SJSA1 (cell line): ENCODE results near the gene MAPK8IP1. TPM values are rescaled to one million over a fixed set of nuclear protein-coding genes. Genes with fewer than 3 reads are reported as not detected.
A peak's percentile ranks its signal among the peaks of the same experiment; 100 is the strongest.

Experiments
- DNase-seq, 2 experiments: peaks; one replicate each; pipeline ENCODE4 v3.0.0-alpha.2; 2015 to 2020; ENCODE audit warnings: low spot score in 2 of 2, low read depth in 1 of 2
- H3K27ac ChIP-seq: fragments of 250-450 bp; sonication (Bioruptor Pico); 2 replicates; pipeline ENCODE4 v1.5.1; 2020; ENCODE audit warnings: mild to moderate bottlenecking, moderate library complexity
- H3K27me3 ChIP-seq: fragments of 250-450 bp; sonication (Bioruptor Pico); replicated peaks from 2 replicates; pipeline ENCODE4 v1.5.1; 2020; ENCODE audit warnings: mild to moderate bottlenecking, moderate library complexity
- H3K36me3 ChIP-seq: fragments of 250-450 bp; sonication (Bioruptor Pico); 2 replicates; pipeline ENCODE4 v1.5.1; 2020; ENCODE audit warnings: mild to moderate bottlenecking
- H3K4me1 ChIP-seq: fragments of 250-450 bp; sonication (Bioruptor Pico); replicated peaks from 2 replicates; pipeline ENCODE4 v1.6.1; 2021; ENCODE audit warnings: mild to moderate bottlenecking
- H3K4me3 ChIP-seq: fragments of 250-450 bp; sonication (Bioruptor Pico); 2 replicates; pipeline ENCODE4 v1.5.1; 2020; ENCODE audit warnings: mild to moderate bottlenecking
- H3K9me3 ChIP-seq: fragments of 250-450 bp; sonication (Bioruptor Pico); replicated peaks from 2 replicates; pipeline ENCODE4 v1.5.1; 2020; ENCODE audit warnings: mild to moderate bottlenecking
- total RNA-seq: library from RNA; depleted of rRNA; stranded (reverse); fragments of >200 nt; shearing (Covaris generic); gene quantifications from 2 replicates; pipeline ENCODE4 v1.2.3, GENCODE V29; 2014

The MAPK8IP1 gene
- total RNA-seq, 1 experiment from 2014 or later: 4.3 TPM

DNA sequence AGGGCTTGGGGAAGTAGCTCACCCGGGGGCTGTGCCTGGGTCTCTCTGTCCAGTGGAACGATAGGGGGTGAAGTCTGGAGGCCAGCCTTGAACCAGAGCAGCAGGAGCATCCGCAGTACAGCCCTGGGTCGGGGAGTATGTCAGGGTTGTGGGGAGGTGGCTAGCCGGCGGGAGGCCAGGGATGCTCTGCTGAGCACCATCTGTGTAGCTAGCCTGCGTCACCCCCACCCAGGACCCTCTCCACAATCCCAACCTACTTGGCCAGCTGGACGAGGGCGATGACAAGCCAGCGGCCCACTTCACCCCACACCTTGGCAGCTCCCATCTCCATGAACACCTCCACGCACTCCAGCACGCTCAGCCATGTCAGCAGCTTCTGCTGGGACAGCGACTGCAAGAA lies 30.0 kb downstream of the MAPK8IP1 start:
- H3K4me1 ChIP-seq: peaks cover 13% of the 10 kb centered on the region
- no peak overlapping the region for H3K4me3 ChIP-seq
- DNase-seq: no peak
- no peaks in the 10 kb centered on the region for H3K27me3 ChIP-seq
- H3K36me3 ChIP-seq: peaks cover 66% of the 10 kb centered on the region
- no peaks in the 10 kb centered on the region for H3K9me3 ChIP-seq
- H3K27ac ChIP-seq: no peak overlapping the region

DNA sequence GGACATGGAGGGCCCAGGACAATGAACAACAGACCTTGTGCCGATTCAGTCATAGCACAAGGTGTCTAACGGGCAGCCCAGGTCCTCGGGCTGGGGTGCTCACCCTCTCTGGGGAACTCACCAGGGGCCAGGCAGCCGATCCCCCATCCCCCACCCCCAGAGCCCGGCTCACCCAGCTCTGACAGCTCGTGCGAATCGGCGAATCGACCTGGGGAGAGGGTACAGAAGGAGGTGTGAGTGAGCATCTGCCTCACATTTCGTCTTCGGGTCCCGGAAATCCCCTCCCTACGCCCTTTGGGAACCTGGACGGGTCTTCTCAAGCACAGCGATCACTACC lies 31.8 kb downstream of the MAPK8IP1 start:
- peak overlapping the region; percentile 68 for H3K27ac ChIP-seq
- DNase-seq: no peak
- H3K4me3 ChIP-seq: peak overlapping the region; percentile 75

GRCh38 chr11:45917623-45918330 lies 32.3 kb downstream of the MAPK8IP1 start, which contains the start of gene PEX16:
Gene PEX16, minus strand, starts transcription at chr11:45917877. Its CDS starts 66 bp downstream, at chr11:45917811.
- peak; percentile 99 for DNase-seq
- H3K36me3 ChIP-seq: peaks cover 43% of the 10 kb centered on the region
- peak within 1 kb of the TSS; percentile 68 for H3K27ac ChIP-seq
- peak within 1 kb of the TSS; percentile 75 for H3K4me3 ChIP-seq
- H3K27me3 ChIP-seq: peaks cover 12% of the 10 kb centered on the region
- H3K9me3 ChIP-seq: no peaks in the 10 kb centered on the region
- peaks cover 20% of the 10 kb centered on the region for H3K4me1 ChIP-seq

More for the DNA sequence above, 31.8 kb downstream of the MAPK8IP1 start:
- no peaks in the 10 kb centered on the region for H3K9me3 ChIP-seq
- peaks cover 7% of the 10 kb centered on the region for H3K27me3 ChIP-seq
- H3K36me3 ChIP-seq: peaks cover 48% of the 10 kb centered on the region
- peaks cover 15% of the 10 kb centered on the region for H3K4me1 ChIP-seq

DNA sequence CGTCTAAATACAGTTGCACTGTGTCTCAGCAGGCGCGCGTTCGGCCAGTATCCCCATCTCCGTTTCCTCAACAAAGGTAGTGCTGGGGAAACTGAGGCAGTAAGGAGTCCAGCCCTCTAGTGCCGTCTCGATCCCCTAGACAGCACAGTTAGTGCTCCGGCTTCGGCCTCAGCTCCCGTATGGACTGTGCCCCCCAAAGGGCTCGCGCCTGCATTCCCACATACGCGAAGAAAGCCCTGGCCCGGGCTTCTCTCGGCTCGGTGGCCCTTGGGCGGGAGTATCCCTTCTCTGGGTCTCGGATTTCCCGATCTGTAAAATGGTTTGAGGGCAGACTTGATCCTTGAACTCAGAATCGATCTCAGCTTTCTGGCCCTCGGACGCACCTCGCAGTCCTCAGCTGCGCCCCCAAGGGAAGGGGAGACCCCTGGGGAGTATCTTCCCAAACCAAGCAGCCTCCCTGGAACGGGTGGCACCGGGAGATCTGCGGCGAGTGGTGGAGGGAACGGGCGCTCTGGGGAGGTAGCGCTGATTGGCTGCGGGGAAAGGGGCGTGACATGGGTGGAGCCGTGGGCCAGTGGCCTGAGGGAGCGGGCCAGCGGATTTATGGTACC lies 33.0 kb downstream of the MAPK8IP1 start:
- peak; percentile 81 to 88 for DNase-seq
- Histone ChIP-seq H3K4me3 (peak overlapping the region; percentile 75), H3K9me3 (peaks cover 4% of the 10 kb centered on the region), H3K27ac (no peak overlapping the region), H3K4me1 (peaks cover 26% of the 10 kb centered on the region), H3K36me3 (peaks cover 37% of the 10 kb centered on the region), H3K27me3 (peaks cover 19% of the 10 kb centered on the region)

DNA sequence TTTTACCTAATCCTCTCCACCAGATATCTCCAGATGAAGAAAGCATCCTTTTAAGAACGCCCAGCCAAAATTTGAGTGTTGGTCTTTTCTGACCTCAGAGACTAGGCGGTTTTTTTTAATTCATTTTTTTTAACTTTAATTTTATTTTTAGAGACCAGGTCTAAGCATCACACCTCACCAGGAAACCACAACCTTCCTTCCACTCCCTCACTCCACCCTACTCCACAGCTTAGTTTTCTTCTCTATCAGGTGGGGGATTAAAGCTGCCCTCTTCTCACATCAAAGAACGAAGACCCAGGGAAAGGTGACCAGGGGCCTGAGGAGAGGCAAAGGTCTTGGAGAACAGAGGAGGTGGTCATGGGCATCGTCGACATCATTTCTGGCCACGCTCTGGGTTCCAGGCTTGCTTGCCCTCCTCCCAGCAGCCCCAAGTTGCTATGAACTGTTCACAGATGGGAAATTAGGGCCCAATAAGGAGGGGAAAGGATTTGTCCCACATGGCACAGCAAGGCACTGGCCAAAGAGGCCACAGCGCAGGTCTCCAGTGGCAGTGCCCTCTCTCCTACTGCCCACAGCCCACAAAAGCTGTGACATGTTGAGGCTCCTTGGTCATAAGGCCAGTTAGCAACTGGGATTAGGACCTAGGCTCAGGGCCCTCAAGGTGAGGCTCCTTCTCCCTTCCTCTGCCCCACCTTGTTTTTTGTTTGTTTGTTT lies 33.7 kb downstream of the MAPK8IP1 start:
- H3K36me3 ChIP-seq: peaks cover 30% of the 10 kb centered on the region
- no peak overlapping the region for H3K27ac ChIP-seq
- peaks cover 26% of the 10 kb centered on the region for H3K4me1 ChIP-seq
- peak overlapping the region; percentile 75 for H3K4me3 ChIP-seq
- peaks cover 23% of the 10 kb centered on the region for H3K27me3 ChIP-seq
- peaks cover 5% of the 10 kb centered on the region for H3K9me3 ChIP-seq
- no peak for DNase-seq

DNA sequence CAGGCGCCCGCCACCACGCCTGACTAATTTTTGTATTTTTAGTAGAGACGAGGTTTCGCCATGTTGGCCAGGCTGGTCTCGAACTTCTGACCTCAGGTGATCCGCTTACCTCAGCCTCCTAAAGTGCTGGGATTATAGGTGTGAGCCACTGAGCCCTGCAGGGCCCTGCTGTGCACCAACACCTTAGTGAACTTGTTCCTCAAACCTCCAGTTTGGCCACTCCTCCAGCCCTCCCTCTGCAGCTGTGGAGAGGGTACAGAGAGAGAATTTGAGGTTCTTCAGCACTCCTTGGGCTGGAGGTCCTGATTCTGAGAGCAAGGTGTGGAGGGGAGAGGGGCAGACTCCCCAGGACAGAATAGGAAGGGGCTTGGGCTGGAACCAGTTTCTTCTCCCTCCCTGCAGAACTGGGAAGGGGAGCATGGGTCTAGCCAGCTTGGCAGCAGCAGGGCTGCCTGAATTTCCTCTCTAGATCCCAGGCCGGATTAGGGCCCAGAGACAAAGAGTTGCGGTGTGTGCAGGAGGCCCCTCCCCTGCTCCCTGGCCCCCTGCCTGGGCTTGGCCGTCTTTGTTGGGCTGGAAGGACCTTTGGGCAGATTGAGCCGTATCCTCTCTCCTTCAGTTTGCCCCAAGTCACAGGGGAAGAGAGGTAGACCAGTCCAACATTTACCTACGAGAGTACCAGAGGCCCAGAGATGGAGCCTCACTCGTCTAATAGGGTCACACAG lies 34.5 kb downstream of the MAPK8IP1 start:
- Histone ChIP-seq H3K4me3 (no peak overlapping the region), H3K27me3 (peaks cover 31% of the 10 kb centered on the region), H3K27ac (no peak overlapping the region), H3K9me3 (peaks cover 5% of the 10 kb centered on the region), H3K36me3 (peaks cover 22% of the 10 kb centered on the region), H3K4me1 (peaks cover 26% of the 10 kb centered on the region)
- DNase-seq: no peak

- no peak for DNase-seq
- H3K4me1 ChIP-seq: peaks cover 26% of the 10 kb centered on the region
- peaks cover 5% of the 10 kb centered on the region for H3K9me3 ChIP-seq
- peaks cover 13% of the 10 kb centered on the region for H3K36me3 ChIP-seq
- peaks cover 34% of the 10 kb centered on the region for H3K27me3 ChIP-seq
- H3K4me3 ChIP-seq: no peak overlapping the region
- H3K27ac ChIP-seq: no peak overlapping the region
Observed at GRCh38 chr11:45920531-45921477, 35.4 kb downstream of the MAPK8IP1 start.

DNA sequence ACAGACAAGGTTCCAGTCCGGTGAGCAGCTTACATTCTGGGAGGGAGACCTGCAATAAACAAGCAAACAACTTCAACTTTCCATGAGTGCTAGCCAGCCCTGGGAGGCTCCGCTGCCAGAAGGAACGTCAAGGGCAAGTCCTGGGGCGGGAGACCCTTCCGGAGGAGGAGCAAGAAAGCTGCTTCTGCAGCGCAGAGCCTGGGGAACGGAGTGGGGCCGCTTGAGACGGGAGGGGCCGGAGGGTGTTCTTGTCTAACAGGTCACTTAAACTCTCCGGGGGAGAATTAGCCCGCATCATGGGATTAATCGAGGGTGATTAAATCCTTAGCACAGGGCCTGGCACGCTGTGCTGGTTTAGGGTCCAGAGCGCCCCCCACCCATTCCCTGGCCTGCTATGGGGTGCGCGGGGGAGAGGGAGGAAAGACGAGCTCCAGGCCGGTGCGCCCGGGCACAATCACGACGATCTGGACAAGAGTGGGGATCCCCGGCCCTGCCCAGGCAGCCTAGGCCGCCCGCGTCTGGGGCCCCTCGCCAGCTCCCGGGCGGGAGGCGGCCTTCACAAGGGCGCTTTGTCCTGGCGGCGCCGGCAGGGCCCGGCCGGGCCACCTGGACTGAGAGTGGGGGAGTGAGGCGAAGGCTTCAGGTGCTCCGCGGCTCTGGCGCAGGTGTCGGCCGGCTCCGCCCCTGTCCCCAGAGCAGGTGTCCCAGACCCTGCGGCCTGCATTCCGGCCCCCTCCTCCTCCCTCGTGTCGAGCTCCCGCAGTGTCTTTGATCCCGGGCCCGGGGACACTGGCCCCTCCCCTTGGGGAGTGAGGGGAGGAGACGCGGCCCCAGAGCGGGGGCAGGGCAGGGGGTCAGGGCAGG lies 36.3 kb downstream of the MAPK8IP1 start:
- no peak overlapping the region for H3K27ac ChIP-seq
- peaks cover 19% of the 10 kb centered on the region for H3K4me1 ChIP-seq
- peaks cover 34% of the 10 kb centered on the region for H3K27me3 ChIP-seq
- no peak for DNase-seq
- peaks cover 9% of the 10 kb centered on the region for H3K36me3 ChIP-seq
- H3K4me3 ChIP-seq: no peak overlapping the region
- peaks cover 5% of the 10 kb centered on the region for H3K9me3 ChIP-seq

DNA sequence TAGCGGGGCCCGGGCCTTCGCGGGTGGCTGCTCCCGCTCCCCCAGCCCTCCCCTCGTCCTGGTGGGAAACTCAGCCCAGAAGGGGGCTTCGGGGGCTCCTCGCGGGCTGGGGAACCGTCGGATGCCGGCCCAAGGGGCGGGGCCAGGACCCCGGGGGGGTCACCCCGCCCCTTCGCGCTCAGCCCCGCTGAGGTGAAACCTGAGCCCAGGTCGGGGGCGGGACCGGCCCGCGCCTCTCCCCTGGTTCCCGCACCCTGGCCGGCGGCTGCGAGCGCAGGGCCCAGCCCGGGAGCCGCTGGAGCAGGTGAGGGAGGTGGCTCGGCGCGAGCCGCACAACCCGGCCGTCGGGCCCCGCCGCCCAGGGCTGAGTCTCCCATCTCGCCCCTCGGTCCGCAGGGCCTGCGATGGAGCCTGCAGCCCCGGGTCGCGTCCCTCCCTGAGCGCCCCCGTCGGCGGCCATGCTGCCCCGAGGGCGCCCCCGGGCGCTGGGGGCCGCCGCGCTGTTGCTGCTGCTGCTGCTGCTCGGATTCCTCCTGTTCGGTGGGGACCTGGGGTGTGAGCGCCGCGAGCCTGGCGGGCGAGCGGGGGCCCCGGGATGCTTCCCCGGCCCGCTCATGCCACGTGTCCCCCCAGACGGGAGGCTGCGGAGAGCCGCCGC lies 37.1 kb downstream of the MAPK8IP1 start, which contains the start of gene LARGE2:
Gene LARGE2 (plus strand): TSS at position 232 of the 658 bp plus-strand sequence. CDS start 227 bp downstream, at position 459.
- Histone ChIP-seq H3K27ac (no peak within 1 kb of the TSS), H3K9me3 (peaks cover 5% of the 10 kb centered on the region), H3K4me3 (peak within 1 kb of the TSS; percentile 5; the same call in 1 of the 2 replicates), H3K4me1 (peaks cover 13% of the 10 kb centered on the region), H3K27me3 (peaks cover 34% of the 10 kb centered on the region), H3K36me3 (peaks cover 2% of the 10 kb centered on the region)
- peak in 1 of 2 experiments; percentile 38 for DNase-seq

GRCh38 chr11:45924036-45924915 lies 38.8 kb downstream of the MAPK8IP1 start:
- Histone ChIP-seq H3K27me3 (peaks cover 34% of the 10 kb centered on the region), H3K27ac (no peak overlapping the region), H3K36me3 (no peaks in the 10 kb centered on the region), H3K9me3 (peaks cover 5% of the 10 kb centered on the region), H3K4me3 (no peak overlapping the region), H3K4me1 (peaks cover 13% of the 10 kb centered on the region)
- DNase-seq: peak in 1 of 2 experiments; percentile 48

DNA sequence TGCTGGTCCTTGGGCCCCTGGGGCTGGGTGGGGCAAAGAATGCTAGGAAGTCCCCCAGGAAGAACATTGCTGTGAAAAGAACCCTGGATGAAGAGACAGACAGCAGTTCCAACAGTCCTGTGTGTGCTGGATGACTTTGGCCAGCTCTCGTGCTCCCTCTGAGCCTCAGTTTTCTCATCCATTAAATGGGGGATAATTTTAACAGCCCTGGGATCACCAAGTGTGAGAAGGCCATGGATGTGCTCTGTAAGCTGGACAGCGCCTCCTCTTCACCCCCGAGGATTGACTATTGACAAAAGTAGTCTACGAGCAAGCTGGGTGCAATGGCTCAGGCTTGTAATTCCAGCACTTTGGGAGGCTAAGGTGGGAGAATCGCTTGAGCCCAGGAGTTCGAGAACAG lies 39.5 kb downstream of the MAPK8IP1 start:
- peaks cover 34% of the 10 kb centered on the region for H3K27me3 ChIP-seq

More for the DNA sequence above, 39.5 kb downstream of the MAPK8IP1 start:
- Histone ChIP-seq H3K4me1 (peaks cover 13% of the 10 kb centered on the region), H3K36me3 (no peaks in the 10 kb centered on the region), H3K27ac (no peak overlapping the region), H3K9me3 (peaks cover 5% of the 10 kb centered on the region), H3K4me3 (no peak overlapping the region)
- DNase-seq: no peak
